ENCODE data around the gene AEBP2. TPM values are rescaled to one million over a fixed set of nuclear protein-coding genes. Genes with fewer than 3 reads are reported as not detected.

The AEBP2 gene
- total and polyA plus RNA-seq, 2 of the 13 experiments (the other 11 are each of a cell fraction or from before 2014, with no cell fraction given) = 9.2 to 17.9 TPM

GRCh38 chr12:19482036-19482435 lies 42.7 kb downstream of the AEBP2 start (continued):
- TF ChIP-seq, protein P1, sequence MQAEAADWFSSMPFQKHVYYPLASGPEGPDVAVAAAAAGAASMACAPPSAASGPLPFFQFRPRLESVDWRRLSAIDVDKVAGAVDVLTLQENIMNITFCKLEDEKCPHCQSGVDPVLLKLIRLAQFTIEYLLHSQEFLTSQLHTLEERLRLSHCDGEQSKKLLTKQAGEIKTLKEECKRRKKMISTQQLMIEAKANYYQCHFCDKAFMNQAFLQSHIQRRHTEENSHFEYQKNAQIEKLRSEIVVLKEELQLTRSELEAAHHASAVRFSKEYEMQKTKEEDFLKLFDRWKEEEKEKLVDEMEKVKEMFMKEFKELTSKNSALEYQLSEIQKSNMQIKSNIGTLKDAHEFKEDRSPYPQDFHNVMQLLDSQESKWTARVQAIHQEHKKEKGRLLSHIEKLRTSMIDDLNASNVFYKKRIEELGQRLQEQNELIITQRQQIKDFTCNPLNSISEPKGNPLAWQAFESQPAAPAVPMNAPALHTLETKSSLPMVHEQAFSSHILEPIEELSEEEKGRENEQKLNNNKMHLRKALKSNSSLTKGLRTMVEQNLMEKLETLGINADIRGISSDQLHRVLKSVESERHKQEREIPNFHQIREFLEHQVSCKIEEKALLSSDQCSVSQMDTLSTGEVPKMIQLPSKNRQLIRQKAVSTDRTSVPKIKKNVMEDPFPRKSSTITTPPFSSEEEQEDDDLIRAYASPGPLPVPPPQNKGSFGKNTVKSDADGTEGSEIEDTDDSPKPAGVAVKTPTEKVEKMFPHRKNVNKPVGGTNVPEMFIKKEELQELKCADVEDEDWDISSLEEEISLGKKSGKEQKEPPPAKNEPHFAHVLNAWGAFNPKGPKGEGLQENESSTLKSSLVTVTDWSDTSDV (CRISPR knock-in tag; IDR thresholded peaks at IDR 0.05) = no peak
- no peak for TF ChIP-seq PHF20 (CRISPR knock-in tag; IDR thresholded peaks at IDR 0.05)

- peak; percentile 35; the same call in 1 of the 3 replicates for ATAC-seq
- TF ChIP-seq ZNF773 (CRISPR knock-in tag; IDR thresholded peaks at IDR 0.05; ENCODE audit: borderline replicate concordance) = no peak
- no peak for TF ChIP-seq ZNF160 (CRISPR knock-in tag; IDR thresholded peaks at IDR 0.05)
- TF ChIP-seq, protein P2, sequence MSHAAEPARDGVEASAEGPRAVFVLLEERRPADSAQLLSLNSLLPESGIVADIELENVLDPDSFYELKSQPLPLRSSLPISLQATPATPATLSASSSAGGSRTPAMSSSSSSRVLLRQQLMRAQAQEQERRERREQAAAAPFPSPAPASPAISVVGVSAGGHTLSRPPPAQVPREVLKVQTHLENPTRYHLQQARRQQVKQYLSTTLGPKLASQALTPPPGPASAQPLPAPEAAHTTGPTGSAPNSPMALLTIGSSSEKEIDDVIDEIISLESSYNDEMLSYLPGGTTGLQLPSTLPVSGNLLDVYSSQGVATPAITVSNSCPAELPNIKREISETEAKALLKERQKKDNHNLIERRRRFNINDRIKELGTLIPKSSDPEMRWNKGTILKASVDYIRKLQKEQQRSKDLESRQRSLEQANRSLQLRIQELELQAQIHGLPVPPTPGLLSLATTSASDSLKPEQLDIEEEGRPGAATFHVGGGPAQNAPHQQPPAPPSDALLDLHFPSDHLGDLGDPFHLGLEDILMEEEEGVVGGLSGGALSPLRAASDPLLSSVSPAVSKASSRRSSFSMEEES (CRISPR knock-in tag; IDR thresholded peaks at IDR 0.05) = no peak
- TF ChIP-seq SNAI1 (CRISPR knock-in tag; IDR thresholded peaks at IDR 0.05; ENCODE audit: borderline replicate concordance) = no peak
- TF ChIP-seq, protein P3, sequence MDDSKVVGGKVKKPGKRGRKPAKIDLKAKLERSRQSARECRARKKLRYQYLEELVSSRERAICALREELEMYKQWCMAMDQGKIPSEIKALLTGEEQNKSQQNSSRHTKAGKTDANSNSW (CRISPR knock-in tag; IDR thresholded peaks at IDR 0.05; ENCODE audit: borderline replicate concordance) = no peak
- no peak for TF ChIP-seq ZNF703 (CRISPR knock-in tag; IDR thresholded peaks at IDR 0.05; ENCODE audit: borderline replicate concordance)
- TF ChIP-seq, protein P4, sequence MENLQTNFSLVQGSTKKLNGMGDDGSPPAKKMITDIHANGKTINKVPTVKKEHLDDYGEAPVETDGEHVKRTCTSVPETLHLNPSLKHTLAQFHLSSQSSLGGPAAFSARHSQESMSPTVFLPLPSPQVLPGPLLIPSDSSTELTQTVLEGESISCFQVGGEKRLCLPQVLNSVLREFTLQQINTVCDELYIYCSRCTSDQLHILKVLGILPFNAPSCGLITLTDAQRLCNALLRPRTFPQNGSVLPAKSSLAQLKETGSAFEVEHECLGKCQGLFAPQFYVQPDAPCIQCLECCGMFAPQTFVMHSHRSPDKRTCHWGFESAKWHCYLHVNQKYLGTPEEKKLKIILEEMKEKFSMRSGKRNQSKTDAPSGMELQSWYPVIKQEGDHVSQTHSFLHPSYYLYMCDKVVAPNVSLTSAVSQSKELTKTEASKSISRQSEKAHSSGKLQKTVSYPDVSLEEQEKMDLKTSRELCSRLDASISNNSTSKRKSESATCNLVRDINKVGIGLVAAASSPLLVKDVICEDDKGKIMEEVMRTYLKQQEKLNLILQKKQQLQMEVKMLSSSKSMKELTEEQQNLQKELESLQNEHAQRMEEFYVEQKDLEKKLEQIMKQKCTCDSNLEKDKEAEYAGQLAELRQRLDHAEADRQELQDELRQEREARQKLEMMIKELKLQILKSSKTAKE (CRISPR knock-in tag; IDR thresholded peaks at IDR 0.05; ENCODE audit: borderline replicate concordance) = no peak
- no peak for TF ChIP-seq FOXA3 (CRISPR knock-in tag; IDR thresholded peaks at IDR 0.05)
- no peak for TF ChIP-seq ZFP36 (IDR thresholded peaks at IDR 0.05; ENCODE audit: borderline replicate concordance, low read depth, low read length, partially characterized antibody)
- TF ChIP-seq MYC (CRISPR knock-in tag; IDR thresholded peaks at IDR 0.05; ENCODE audit: borderline replicate concordance) = no peak
- no peak for TF ChIP-seq AGO1 (IDR thresholded peaks at IDR 0.05; ENCODE audit: low read depth, low read length, poor library complexity, severe bottlenecking)
- TF ChIP-seq ZNF572 (CRISPR knock-in tag; IDR thresholded peaks at IDR 0.05) = no peak
- TF ChIP-seq ZNF383 (CRISPR knock-in tag; IDR thresholded peaks at IDR 0.05; ENCODE audit: borderline replicate concordance) = no peak
These were observed 43.3 kb downstream of the AEBP2 start for GRCh38 chr12:19482551-19483109.

More at GRCh38 chr12:19482551-19483109, 43.3 kb downstream of the AEBP2 start:
- ChIA-PET CTCF (ENCODE audit: low intra/inter-chr PET ratio, low total read pairs) (no interaction called here), POLR2A (no interaction called here)
- H3K4me3 ChIP-seq (replicated peaks in 1 of 3; ENCODE audit: insufficient read depth in 1 of 3, low read depth in 2 of 3, low read length in 3 of 3) = no peak overlapping the region
- FAIRE-seq (no peak), DNase-seq (ENCODE audit: low spot score) (no peak)
- in situ Hi-C loops (cut with HindIII; ENCODE audit: extremely low pct_ligation_motif_present, low pct_unique_long_range_greater_than_20kb) = no loop called here
- no peak overlapping the region for H2AFZ ChIP-seq (ENCODE audit: low read length)
- intact Hi-C loops (cut with micrococcal nuclease; ENCODE audit: unreplicated experiment) = no loop called here
- 98% methylated on average over 9 of the region's 9 CpGs for WGBS (ENCODE audit: low lambda C conversion rate)
- no peak overlapping the region for H3K27ac ChIP-seq (ENCODE audit: extremely low read length, insufficient read depth, low read length)
- no peaks in the 10 kb centered on the region for H3K9me3 ChIP-seq (ENCODE audit: low read length)
- no peak overlapping the region for H3K9ac ChIP-seq (ENCODE audit: insufficient read depth, low read depth, low read length)
- peaks cover 7 to 40% of the 10 kb centered on the region in 2 experiments; a peak in 4 of 5 replicates for H3K36me3 ChIP-seq (replicated peaks in 1 of 2; ENCODE audit: control insufficient read depth in 1 of 2, insufficient read depth in 2 of 2, low read length in 2 of 2)
- H4K20me1 ChIP-seq (ENCODE audit: insufficient read depth, low read length) = peaks cover 9% of the 10 kb centered on the region; the same call in 1 of the 2 replicates
- H3K27me3 ChIP-seq (ENCODE audit: control insufficient read depth in 1 of 2, insufficient read depth in 2 of 2, low read length in 2 of 2) = no peaks in the 10 kb centered on the region
- no TSS peak for BruUV-seq (replicated peaks)
- H3K4me1 ChIP-seq (ENCODE audit: insufficient read depth, low read length) = peaks cover 11% of the 10 kb centered on the region
- H3K4me2 ChIP-seq (ENCODE audit: low read depth, low read length) = no peak overlapping the region
- peaks cover 64% of the 10 kb centered on the region for H3K79me2 ChIP-seq (ENCODE audit: insufficient read depth, low read length)
